Fibroblast of lung (primary cell): ENCODE results near the gene RBX1.

Source experiments
- EZH2 ChIP-seq: IDR thresholded peaks from 2 replicates; pipeline ENCODE4 v1.5.1; 2012; ENCODE audit warnings: low read length, control low read depth, mild to moderate bottlenecking; ENCODE audit errors: missing control alignments
- TF ChIP-seq, protein P1 (sequence below), 2 donors: IDR thresholded peaks in 1 of 2; conservative IDR thresholded peaks in 1 of 2; 1 replicate in 1 of 2; 2 replicates in 1 of 2; pipeline ENCODE4 v1.5.1; 2011 to 2012; ENCODE audit warnings: low read length in 2 of 2, control low read depth in 1 of 2, inconsistent platforms in 1 of 2, low read depth in 1 of 2, mild to moderate bottlenecking in 1 of 2

DNA sequence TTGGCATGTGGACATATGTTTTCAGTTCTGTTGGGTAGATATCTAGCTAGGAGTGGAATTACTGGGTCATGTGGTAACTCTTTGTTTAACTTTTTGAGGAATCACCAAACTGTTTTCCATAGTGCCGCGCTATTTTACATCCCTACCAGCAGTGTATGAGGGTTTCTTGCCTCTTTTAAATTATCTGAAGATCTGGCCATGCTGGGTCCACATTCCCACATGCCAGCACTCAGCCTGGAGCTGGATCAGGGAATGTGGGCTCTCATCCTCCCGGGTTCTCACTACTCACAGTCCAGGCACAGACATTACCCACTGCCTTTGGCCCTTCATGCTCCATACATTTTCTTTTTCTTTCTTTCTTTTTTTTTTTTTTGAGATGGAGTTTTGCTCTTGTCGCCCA is 44.6 kb downstream of the RBX1 start:
- TF ChIP-seq, protein P1, sequence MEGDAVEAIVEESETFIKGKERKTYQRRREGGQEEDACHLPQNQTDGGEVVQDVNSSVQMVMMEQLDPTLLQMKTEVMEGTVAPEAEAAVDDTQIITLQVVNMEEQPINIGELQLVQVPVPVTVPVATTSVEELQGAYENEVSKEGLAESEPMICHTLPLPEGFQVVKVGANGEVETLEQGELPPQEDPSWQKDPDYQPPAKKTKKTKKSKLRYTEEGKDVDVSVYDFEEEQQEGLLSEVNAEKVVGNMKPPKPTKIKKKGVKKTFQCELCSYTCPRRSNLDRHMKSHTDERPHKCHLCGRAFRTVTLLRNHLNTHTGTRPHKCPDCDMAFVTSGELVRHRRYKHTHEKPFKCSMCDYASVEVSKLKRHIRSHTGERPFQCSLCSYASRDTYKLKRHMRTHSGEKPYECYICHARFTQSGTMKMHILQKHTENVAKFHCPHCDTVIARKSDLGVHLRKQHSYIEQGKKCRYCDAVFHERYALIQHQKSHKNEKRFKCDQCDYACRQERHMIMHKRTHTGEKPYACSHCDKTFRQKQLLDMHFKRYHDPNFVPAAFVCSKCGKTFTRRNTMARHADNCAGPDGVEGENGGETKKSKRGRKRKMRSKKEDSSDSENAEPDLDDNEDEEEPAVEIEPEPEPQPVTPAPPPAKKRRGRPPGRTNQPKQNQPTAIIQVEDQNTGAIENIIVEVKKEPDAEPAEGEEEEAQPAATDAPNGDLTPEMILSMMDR (conservative IDR thresholded peaks at IDR 0.05 in 1 of 2, IDR thresholded peaks at IDR 0.05 in 1 of 2; ENCODE audit: low read depth in 1 of 2, low read length in 2 of 2), result no peak
- TF ChIP-seq EZH2, result no peak
